SK-N-SH (cell line): ENCODE measurements around the gene TBC1D3B. TPM values are rescaled to one million over a fixed set of nuclear protein-coding genes. Genes with fewer than 3 reads are reported as not detected.

ENCODE experiments used
- CTCF ChIA-PET: fragments of 300-600, 350-600 bp; formaldehyde crosslinking; extraction: SDS; loops from one replicate; lab custom pipeline; 2021; lab: Yijun Ruan, JAX
- POLR2A ChIA-PET: fragments of 350-600 bp; sonication (Branson Sonifier 250); formaldehyde crosslinking; extraction: SDS; loops from one replicate; lab custom pipeline; 2020; ENCODE audit warnings: antibody characterized with exemption, inconsistent platforms; lab: Yijun Ruan, JAX
- DNase-seq: peaks from one replicate; pipeline ENCODE4 v3.0.0; 2012
- H2AFZ ChIP-seq: fragments of 200-600 bp; sonication (generic); 2 replicates; pipeline ENCODE4 v1.8.1; 2016; ENCODE audit warnings: antibody characterized with exemption, mild to moderate bottlenecking, low read depth
- H3F3A ChIP-seq: fragments of 200-600 bp; sonication (generic); replicated peaks from 2 replicates; pipeline ENCODE3; 2016; ENCODE audit warnings: antibody characterized with exemption, mild to moderate bottlenecking; ENCODE audit not compliant: insufficient read depth
- H3K27ac ChIP-seq, 2 experiments: fragments of 200-500 bp in 1 of 2; fragments of 200-600 bp in 1 of 2; sonication (Bioruptor generic) in 1 of 2; sonication (generic), shearing (Covaris generic) in 1 of 2; 2 replicates each; pipeline versions ENCODE4 v1.5.1 to v1.6.1; 2014 to 2016; ENCODE audit warnings: low read depth in 2 of 2, inconsistent platforms in 1 of 2, low read length in 1 of 2, mild to moderate bottlenecking in 1 of 2, mixed read lengths in 1 of 2
- H3K27me3 ChIP-seq: fragments of 200-600 bp; sonication (generic), shearing (Covaris generic); 2 replicates; pipeline ENCODE4 v1.6.1; 2016; ENCODE audit warnings: mixed run types; ENCODE audit not compliant: insufficient read depth
- H3K36me3 ChIP-seq, 2 experiments: fragments of 200-500 bp in 1 of 2; fragments of 200-600 bp in 1 of 2; sonication (Bioruptor generic) in 1 of 2; sonication (generic) in 1 of 2; replicated peaks in 1 of 2; 2 replicates each; pipeline versions ENCODE3 to v1.5.1; 2014 to 2016; ENCODE audit warnings: low read length in 1 of 2, mild to moderate bottlenecking in 1 of 2; ENCODE audit not compliant: insufficient read depth in 2 of 2, control insufficient read depth in 1 of 2
- H3K4me1 ChIP-seq, 2 experiments: fragments of 200-500 bp in 1 of 2; fragments of 200-600 bp in 1 of 2; sonication (Bioruptor generic) in 1 of 2; sonication (generic), shearing (Covaris generic) in 1 of 2; 2 replicates each; pipeline versions ENCODE4 v1.5.1 to v1.6.1; 2014 to 2016; ENCODE audit warnings: low read depth in 1 of 2, low read length in 1 of 2, mixed run types in 1 of 2; ENCODE audit not compliant: insufficient read depth in 2 of 2, control insufficient read depth in 1 of 2
- H3K4me2 ChIP-seq: fragments of 200-600 bp; sonication (generic), shearing (Covaris generic); 2 replicates; pipeline ENCODE4 v1.6.1; 2017; ENCODE audit warnings: mixed run types
- H3K4me3 ChIP-seq, 2 experiments: fragments of 200-500 bp in 1 of 2; fragments of 200-600 bp in 1 of 2; sonication (Bioruptor generic) in 1 of 2; sonication (generic), shearing (Covaris generic) in 1 of 2; 2 replicates each; pipeline versions ENCODE4 v1.5.1 to v1.8.1; 2014 to 2016; ENCODE audit warnings: low read depth in 2 of 2, inconsistent platforms in 1 of 2, low read length in 1 of 2, mild to moderate bottlenecking in 1 of 2, mixed read lengths in 1 of 2, moderate library complexity in 1 of 2
- H3K79me2 ChIP-seq: fragments of 200-600 bp; sonication (generic); 2 replicates; pipeline ENCODE4 v1.8.1; 2017; ENCODE audit warnings: mild to moderate bottlenecking; ENCODE audit not compliant: insufficient read depth
- H3K9ac ChIP-seq: fragments of 200-600 bp; sonication (generic); 2 replicates; pipeline ENCODE4 v1.6.1; 2017; ENCODE audit warnings: mixed run types
- H3K9me2 ChIP-seq: fragments of 200-600 bp; sonication (generic); 2 replicates; pipeline ENCODE4 v1.6.1; 2017; ENCODE audit warnings: mixed run types
- H3K9me3 ChIP-seq: fragments of 200-600 bp; sonication (generic); 2 replicates; pipeline ENCODE4 v1.6.1; 2017; ENCODE audit warnings: mixed run types, mild to moderate bottlenecking, moderate library complexity
- H4K20me1 ChIP-seq: fragments of 200-600 bp; sonication (generic); 2 replicates; pipeline ENCODE4 v1.6.1; 2017; ENCODE audit warnings: mild to moderate bottlenecking, mixed run types; ENCODE audit not compliant: insufficient read depth
- CHD2 ChIP-seq: fragments of 150-350 bp; IDR thresholded peaks from 2 replicates; pipeline ENCODE4 v1.6.1; 2018; ENCODE audit warnings: low read length; ENCODE audit not compliant: partially characterized antibody
- CTCF ChIP-seq: fragments of 200-600 bp; sonication (generic); IDR thresholded peaks from 2 replicates; pipeline ENCODE4 v1.6.1; 2017; ENCODE audit warnings: antibody characterized with exemption, mild to moderate bottlenecking, moderate library complexity
- EP300 ChIP-seq, 2 experiments: IDR thresholded peaks; 2 replicates each; pipeline versions ENCODE4 v1.4.0 to v1.6.1; 2012; ENCODE audit warnings: borderline replicate concordance in 1 of 2, low read depth in 1 of 2, low read length in 1 of 2
- FOXM1 ChIP-seq: IDR thresholded peaks from 2 replicates; pipeline ENCODE4 v1.4.0; 2012; ENCODE audit warnings: low read depth, mild to moderate bottlenecking
- MXI1 ChIP-seq: IDR thresholded peaks from 2 replicates; pipeline ENCODE4 v1.6.1; 2012; ENCODE audit warnings: mild to moderate bottlenecking, low read depth, low read length, improper control_type of control experiment
- NFIC ChIP-seq: IDR thresholded peaks from 2 replicates; pipeline ENCODE4 v1.4.0; 2012; ENCODE audit warnings: borderline replicate concordance
- POLR2AphosphoS5 ChIP-seq: IDR thresholded peaks from 2 replicates; pipeline ENCODE4 v1.6.1; 2012; ENCODE audit warnings: low read depth, low read length
- RAD21 ChIP-seq: IDR thresholded peaks from 2 replicates; pipeline ENCODE4 v1.6.1; 2012; ENCODE audit warnings: mild to moderate bottlenecking, low read length
- RFX5 ChIP-seq: IDR thresholded peaks from 2 replicates; pipeline ENCODE4 v1.6.1; 2012; ENCODE audit warnings: mild to moderate bottlenecking, improper control_type of control experiment, low read length
- TEAD4 ChIP-seq: IDR thresholded peaks from 2 replicates; pipeline ENCODE4 v1.4.0; 2012; ENCODE audit warnings: mild to moderate bottlenecking, borderline replicate concordance; ENCODE audit not compliant: insufficient read depth
- WGBS: methylation state at CpG from one replicate; pipeline ENCODE4 v1.1.6; 2017; ENCODE audit warnings: low lambda C conversion rate; 5-methylcytosine and 5-hydroxymethylcytosine counted together
- polyA plus RNA-seq, 3 experiments: library from polyadenylated mRNA; depleted of rRNA; stranded (reverse); fragments of >200 nt; gene quantifications; 2 replicates each; pipeline ENCODE4 v1.2.3, GENCODE V29; 2012
- TF ChIP-seq, protein P1 (sequence below): fragments of 150-350 bp; IDR thresholded peaks from 2 replicates; pipeline ENCODE4 v1.6.1; 2016; ENCODE audit warnings: mild to moderate bottlenecking, low read depth, low read length
- TF ChIP-seq, protein P2 (sequence below): IDR thresholded peaks from 2 replicates; pipeline ENCODE4 v1.6.1; 2012; ENCODE audit warnings: mild to moderate bottlenecking, low read depth, low read length, moderate library complexity
- TF ChIP-seq, protein P3 (sequence below): IDR thresholded peaks from 2 replicates; pipeline ENCODE4 v1.4.0; 2012; ENCODE audit warnings: low read depth

Gene TBC1D3B
- polyA plus RNA-seq, 1 of the 3 experiments (the other 2 are of a cell fraction) = 3.7 TPM

GRCh38 chr17:36128411-36128978, 47.9 kb downstream of the TBC1D3B start:
- Histone ChIP-seq H3K9me2 (no peaks in the 10 kb centered on the region), H3K4me2 (no peak overlapping the region), H3K27me3 (no peaks in the 10 kb centered on the region), H3K9ac (no peak overlapping the region), H3F3A (no peaks in the 10 kb centered on the region), H3K79me2 (no peaks in the 10 kb centered on the region), H3K4me3 (no peak overlapping the region), H2AFZ (no peak overlapping the region), H3K36me3 (no peaks in the 10 kb centered on the region), H3K4me1 (no peaks in the 10 kb centered on the region), H3K9me3 (no peaks in the 10 kb centered on the region), H4K20me1 (no peaks in the 10 kb centered on the region), H3K27ac (no peak overlapping the region)
- ChIA-PET CTCF (interaction anchor here (1.1 kb wide), 1 partner anchor 21 kb away, joined by 4 read pairs; no protein-coding TSS in a partner anchor), POLR2A (no interaction called here)
- TF ChIP-seq POLR2AphosphoS5 (no peak), CTCF (no peak)
- WGBS = 2% methylated on average over 4 of the region's 4 CpGs
- no peak for DNase-seq

GRCh38 chr17:36127911-36128310, 48.5 kb downstream of the TBC1D3B start:
- Histone ChIP-seq H3K4me2 (no peak overlapping the region), H3K9ac (no peak overlapping the region), H3K4me3 (no peak overlapping the region), H3K9me2 (no peaks in the 10 kb centered on the region), H3K9me3 (no peaks in the 10 kb centered on the region), H3K27ac (no peak overlapping the region), H3K36me3 (no peaks in the 10 kb centered on the region), H3F3A (no peaks in the 10 kb centered on the region), H2AFZ (no peak overlapping the region), H3K79me2 (no peaks in the 10 kb centered on the region), H3K27me3 (no peaks in the 10 kb centered on the region), H3K4me1 (no peaks in the 10 kb centered on the region), H4K20me1 (no peaks in the 10 kb centered on the region)
- ChIA-PET CTCF (interaction anchor here (1.1 kb wide), 1 partner anchor 22 kb away, joined by 4 read pairs; no protein-coding TSS in a partner anchor), POLR2A (no interaction called here)
- WGBS = 7% methylated on average over 6 of the region's 6 CpGs
- DNase-seq = no peak
- TF ChIP-seq RAD21 = no peak
- TF ChIP-seq CHD2 = no peak
- no peak for TF ChIP-seq NFIC

GRCh38 chr17:36127199-36127893, 49.1 kb downstream of the TBC1D3B start:
- Histone ChIP-seq H3K36me3 (no peaks in the 10 kb centered on the region), H4K20me1 (no peaks in the 10 kb centered on the region), H3K27ac (no peak overlapping the region), H3K9ac (no peak overlapping the region), H3K4me2 (no peak overlapping the region), H3K4me3 (no peak overlapping the region), H3K79me2 (no peaks in the 10 kb centered on the region), H3K4me1 (no peaks in the 10 kb centered on the region), H2AFZ (no peak overlapping the region), H3F3A (no peaks in the 10 kb centered on the region), H3K27me3 (no peaks in the 10 kb centered on the region), H3K9me3 (no peaks in the 10 kb centered on the region), H3K9me2 (no peaks in the 10 kb centered on the region)
- CTCF ChIA-PET = interaction anchor here (0.5 to 1.1 kb wide), 2 partner anchors 22 to 1587 kb away, joined by 3 to 4 read pairs; no protein-coding TSS in a partner anchor
- POLR2A ChIA-PET = no interaction called here
- no peak for DNase-seq
- WGBS = 4% methylated on average over 7 of the region's 7 CpGs
- TF ChIP-seq TEAD4 = no peak
- TF ChIP-seq NFIC = no peak
- TF ChIP-seq, protein P1, sequence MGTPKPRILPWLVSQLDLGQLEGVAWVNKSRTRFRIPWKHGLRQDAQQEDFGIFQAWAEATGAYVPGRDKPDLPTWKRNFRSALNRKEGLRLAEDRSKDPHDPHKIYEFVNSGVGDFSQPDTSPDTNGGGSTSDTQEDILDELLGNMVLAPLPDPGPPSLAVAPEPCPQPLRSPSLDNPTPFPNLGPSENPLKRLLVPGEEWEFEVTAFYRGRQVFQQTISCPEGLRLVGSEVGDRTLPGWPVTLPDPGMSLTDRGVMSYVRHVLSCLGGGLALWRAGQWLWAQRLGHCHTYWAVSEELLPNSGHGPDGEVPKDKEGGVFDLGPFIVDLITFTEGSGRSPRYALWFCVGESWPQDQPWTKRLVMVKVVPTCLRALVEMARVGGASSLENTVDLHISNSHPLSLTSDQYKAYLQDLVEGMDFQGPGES = no peak
- TF ChIP-seq MXI1 = no peak
- TF ChIP-seq, protein P2, sequence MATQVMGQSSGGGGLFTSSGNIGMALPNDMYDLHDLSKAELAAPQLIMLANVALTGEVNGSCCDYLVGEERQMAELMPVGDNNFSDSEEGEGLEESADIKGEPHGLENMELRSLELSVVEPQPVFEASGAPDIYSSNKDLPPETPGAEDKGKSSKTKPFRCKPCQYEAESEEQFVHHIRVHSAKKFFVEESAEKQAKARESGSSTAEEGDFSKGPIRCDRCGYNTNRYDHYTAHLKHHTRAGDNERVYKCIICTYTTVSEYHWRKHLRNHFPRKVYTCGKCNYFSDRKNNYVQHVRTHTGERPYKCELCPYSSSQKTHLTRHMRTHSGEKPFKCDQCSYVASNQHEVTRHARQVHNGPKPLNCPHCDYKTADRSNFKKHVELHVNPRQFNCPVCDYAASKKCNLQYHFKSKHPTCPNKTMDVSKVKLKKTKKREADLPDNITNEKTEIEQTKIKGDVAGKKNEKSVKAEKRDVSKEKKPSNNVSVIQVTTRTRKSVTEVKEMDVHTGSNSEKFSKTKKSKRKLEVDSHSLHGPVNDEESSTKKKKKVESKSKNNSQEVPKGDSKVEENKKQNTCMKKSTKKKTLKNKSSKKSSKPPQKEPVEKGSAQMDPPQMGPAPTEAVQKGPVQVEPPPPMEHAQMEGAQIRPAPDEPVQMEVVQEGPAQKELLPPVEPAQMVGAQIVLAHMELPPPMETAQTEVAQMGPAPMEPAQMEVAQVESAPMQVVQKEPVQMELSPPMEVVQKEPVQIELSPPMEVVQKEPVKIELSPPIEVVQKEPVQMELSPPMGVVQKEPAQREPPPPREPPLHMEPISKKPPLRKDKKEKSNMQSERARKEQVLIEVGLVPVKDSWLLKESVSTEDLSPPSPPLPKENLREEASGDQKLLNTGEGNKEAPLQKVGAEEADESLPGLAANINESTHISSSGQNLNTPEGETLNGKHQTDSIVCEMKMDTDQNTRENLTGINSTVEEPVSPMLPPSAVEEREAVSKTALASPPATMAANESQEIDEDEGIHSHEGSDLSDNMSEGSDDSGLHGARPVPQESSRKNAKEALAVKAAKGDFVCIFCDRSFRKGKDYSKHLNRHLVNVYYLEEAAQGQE = no peak
- TF ChIP-seq EP300 (IDR thresholded peaks at IDR 0.05; ENCODE audit: borderline replicate concordance in 1 of 2, low read depth in 1 of 2, low read length in 1 of 2) = no peak
- TF ChIP-seq FOXM1 = no peak
- TF ChIP-seq RFX5 = no peak
- TF ChIP-seq, protein P3, sequence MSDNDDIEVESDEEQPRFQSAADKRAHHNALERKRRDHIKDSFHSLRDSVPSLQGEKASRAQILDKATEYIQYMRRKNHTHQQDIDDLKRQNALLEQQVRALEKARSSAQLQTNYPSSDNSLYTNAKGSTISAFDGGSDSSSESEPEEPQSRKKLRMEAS = no peak
